HG02885 (cell line): ENCODE measurements around the gene HECA.
"Not testable (repeated sequence)": the region's sequence is repeated elsewhere in the genome, so short reads cannot be mapped to it uniquely, and the experiment has no call there.

ENCODE experiments used
- ATAC-seq: cut with Tn5 transposase; IDR thresholded peaks from one replicate; pipeline ENCODE4 v1.9.1; 2021; ENCODE audit warnings: mild to moderate bottlenecking; ENCODE audit not compliant: unreplicated experiment, poor library complexity

HECA gene

GRCh38 chr6:139156551-139156950, 21.7 kb downstream of the HECA start:
- no peak for ATAC-seq

GRCh38 chr6:139157086-139157485, 22.2 kb downstream of the HECA start:
- ATAC-seq, result not testable (repeated sequence)

GRCh38 chr6:139159016-139159415, 24.1 kb downstream of the HECA start:
- ATAC-seq, result no peak

- ATAC-seq, result no peak
These were observed 26.3 kb downstream of the HECA start for GRCh38 chr6:139161169-139161568.

GRCh38 chr6:139161817-139162284, 27.0 kb downstream of the HECA start:
- ATAC-seq, result peak; percentile 99

GRCh38 chr6:139164001-139164400, 29.1 kb downstream of the HECA start:
- ATAC-seq, result no peak

GRCh38 chr6:139165324-139165723, 30.4 kb downstream of the HECA start:
- no peak for ATAC-seq

- no peak for ATAC-seq
These were observed 31.5 kb downstream of the HECA start for GRCh38 chr6:139166238-139166955.

GRCh38 chr6:139166956-139167313, 32.1 kb downstream of the HECA start:
- ATAC-seq, result no peak

GRCh38 chr6:139172151-139172550, 37.3 kb downstream of the HECA start:
- ATAC-seq, result no peak

GRCh38 chr6:139172567-139172966, 37.7 kb downstream of the HECA start:
- ATAC-seq, result no peak

GRCh38 chr6:139173172-139173571, 38.3 kb downstream of the HECA start:
- ATAC-seq, result no peak

GRCh38 chr6:139173822-139174221, 38.9 kb downstream of the HECA start:
- ATAC-seq, result no peak

- no peak for ATAC-seq
These were observed 40.1 kb downstream of the HECA start for GRCh38 chr6:139174961-139175360.

GRCh38 chr6:139175389-139175948, 40.6 kb downstream of the HECA start:
- ATAC-seq, result no peak

- ATAC-seq, result no peak
These were observed 46.4 kb downstream of the HECA start for GRCh38 chr6:139181236-139181635.

- ATAC-seq, result no peak
These were observed 49.2 kb downstream of the HECA start for GRCh38 chr6:139184047-139184446.

- ATAC-seq, result no peak
These were observed 49.6 kb downstream of the HECA start for GRCh38 chr6:139184459-139184858.

GRCh38 chr6:139186242-139186641, 51.4 kb downstream of the HECA start:
- ATAC-seq, result no peak

GRCh38 chr6:139186692-139187091, 51.8 kb downstream of the HECA start:
- no peak for ATAC-seq

- ATAC-seq, result no peak
These were observed 52.6 kb downstream of the HECA start for GRCh38 chr6:139187489-139187888.

- ATAC-seq, result no peak
These were observed 54.8 kb downstream of the HECA start for GRCh38 chr6:139189665-139190064.
